ENCODE measurements around the gene AHDC1.
"Not testable (repeated sequence)": the region's sequence is repeated elsewhere in the genome, so short reads cannot be mapped to it uniquely, and the experiment has no call there.

Gene AHDC1

GRCh38 chr1:27518808-27519207 is 85.1 kb downstream of the AHDC1 start:
- no peak for DNase-seq (ENCODE audit: low read depth in 2 of 2)

GRCh38 chr1:27517907-27518718 is 85.8 kb downstream of the AHDC1 start:
- DNase-seq (ENCODE audit: low read depth in 2 of 2): no peak

- DNase-seq (ENCODE audit: low read depth in 2 of 2): no peak
These were observed 86.6 kb downstream of the AHDC1 start for GRCh38 chr1:27517301-27517700.

GRCh38 chr1:27515626-27516025 is 88.3 kb downstream of the AHDC1 start:
- no peak for DNase-seq (ENCODE audit: low read depth in 2 of 2)

GRCh38 chr1:27513958-27514357 is 90.0 kb downstream of the AHDC1 start:
- DNase-seq (ENCODE audit: low read depth in 2 of 2): no peak

- DNase-seq (ENCODE audit: low read depth in 2 of 2): no peak
These were observed 90.4 kb downstream of the AHDC1 start for GRCh38 chr1:27513528-27513927.

- no peak for DNase-seq (ENCODE audit: low read depth in 2 of 2)
These were observed 94.5 kb downstream of the AHDC1 start for GRCh38 chr1:27509127-27510080.

- DNase-seq (ENCODE audit: low read depth in 2 of 2): no peak
These were observed 95.8 kb downstream of the AHDC1 start for GRCh38 chr1:27507960-27508665.

- DNase-seq (ENCODE audit: low read depth in 2 of 2): no peak
These were observed 97.2 kb downstream of the AHDC1 start for GRCh38 chr1:27506703-27507102.

GRCh38 chr1:27505420-27505680 is 98.6 kb downstream of the AHDC1 start:
- no peak for DNase-seq (ENCODE audit: low read depth in 2 of 2)

GRCh38 chr1:27504588-27505419 is 99.1 kb downstream of the AHDC1 start:
- no peak for DNase-seq (ENCODE audit: low read depth in 2 of 2)

- DNase-seq (ENCODE audit: low read depth in 2 of 2): no peak
These were observed 99.9 kb downstream of the AHDC1 start for GRCh38 chr1:27503844-27504587.

- no peak for DNase-seq (ENCODE audit: low read depth in 2 of 2)
These were observed 100.9 kb downstream of the AHDC1 start for GRCh38 chr1:27503033-27503432.

GRCh38 chr1:27501159-27501558 is 102.8 kb downstream of the AHDC1 start:
- DNase-seq (ENCODE audit: low read depth in 2 of 2): not testable (repeated sequence)

- no peak for DNase-seq (ENCODE audit: low read depth in 2 of 2)
These were observed 104.8 kb downstream of the AHDC1 start for GRCh38 chr1:27499142-27499541.

- no peak for DNase-seq (ENCODE audit: low read depth in 2 of 2)
These were observed 107.3 kb downstream of the AHDC1 start for GRCh38 chr1:27496604-27497155.

GRCh38 chr1:27492796-27493195 is 111.1 kb downstream of the AHDC1 start:
- no peak for DNase-seq (ENCODE audit: low read depth in 2 of 2)

- DNase-seq (ENCODE audit: low read depth in 2 of 2): no peak
These were observed 111.9 kb downstream of the AHDC1 start for GRCh38 chr1:27491748-27492700.

All from stimulated activated CD4-positive, alpha-beta T cell treated with anti-CD3 and anti-CD28 coated beads, Interleukin-1b, Interleukin-23, amount 100 ng/mL, for 4 hours (primary cell).